ENCODE results near the gene DUOXA1.

DUOXA1 gene, protein sequence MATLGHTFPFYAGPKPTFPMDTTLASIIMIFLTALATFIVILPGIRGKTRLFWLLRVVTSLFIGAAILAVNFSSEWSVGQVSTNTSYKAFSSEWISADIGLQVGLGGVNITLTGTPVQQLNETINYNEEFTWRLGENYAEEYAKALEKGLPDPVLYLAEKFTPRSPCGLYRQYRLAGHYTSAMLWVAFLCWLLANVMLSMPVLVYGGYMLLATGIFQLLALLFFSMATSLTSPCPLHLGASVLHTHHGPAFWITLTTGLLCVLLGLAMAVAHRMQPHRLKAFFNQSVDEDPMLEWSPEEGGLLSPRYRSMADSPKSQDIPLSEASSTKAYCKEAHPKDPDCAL

DNA sequence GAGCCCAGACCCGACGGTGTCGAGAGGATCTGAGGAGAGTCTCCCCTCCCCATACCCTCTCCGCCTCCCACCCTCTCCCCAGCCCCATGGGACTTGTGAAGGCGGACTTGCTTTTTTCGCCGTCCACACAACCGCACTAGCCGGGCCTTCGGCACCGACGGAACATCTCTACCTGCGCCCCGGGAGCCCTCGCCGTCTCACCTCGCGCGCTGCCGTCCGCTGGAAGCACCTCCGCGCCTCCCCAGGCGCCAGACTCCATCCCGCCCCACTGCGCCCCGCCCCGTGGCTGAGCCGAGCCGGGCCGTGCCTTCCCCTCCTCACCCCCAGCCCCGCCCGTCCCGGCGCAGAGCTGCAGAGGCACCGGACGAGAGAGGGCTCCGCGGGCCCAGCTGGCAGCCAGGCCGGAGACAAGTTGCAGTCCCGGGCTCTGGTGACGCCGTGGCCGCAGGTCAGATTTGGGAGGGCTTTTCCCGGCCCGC, at the start of gene DUOXA1, which contains the start of gene DUOX1:
Gene DUOXA1 (minus strand): TSS at position 229 of the 479 bp plus-strand sequence. CDS start 6,865 bp downstream, outside the sequence.
Gene DUOX1 (plus strand): TSS at position 344 of the 479 bp plus-strand sequence. CDS start 1,973 bp downstream, outside the sequence.
- TF ChIP-seq, protein P1, sequence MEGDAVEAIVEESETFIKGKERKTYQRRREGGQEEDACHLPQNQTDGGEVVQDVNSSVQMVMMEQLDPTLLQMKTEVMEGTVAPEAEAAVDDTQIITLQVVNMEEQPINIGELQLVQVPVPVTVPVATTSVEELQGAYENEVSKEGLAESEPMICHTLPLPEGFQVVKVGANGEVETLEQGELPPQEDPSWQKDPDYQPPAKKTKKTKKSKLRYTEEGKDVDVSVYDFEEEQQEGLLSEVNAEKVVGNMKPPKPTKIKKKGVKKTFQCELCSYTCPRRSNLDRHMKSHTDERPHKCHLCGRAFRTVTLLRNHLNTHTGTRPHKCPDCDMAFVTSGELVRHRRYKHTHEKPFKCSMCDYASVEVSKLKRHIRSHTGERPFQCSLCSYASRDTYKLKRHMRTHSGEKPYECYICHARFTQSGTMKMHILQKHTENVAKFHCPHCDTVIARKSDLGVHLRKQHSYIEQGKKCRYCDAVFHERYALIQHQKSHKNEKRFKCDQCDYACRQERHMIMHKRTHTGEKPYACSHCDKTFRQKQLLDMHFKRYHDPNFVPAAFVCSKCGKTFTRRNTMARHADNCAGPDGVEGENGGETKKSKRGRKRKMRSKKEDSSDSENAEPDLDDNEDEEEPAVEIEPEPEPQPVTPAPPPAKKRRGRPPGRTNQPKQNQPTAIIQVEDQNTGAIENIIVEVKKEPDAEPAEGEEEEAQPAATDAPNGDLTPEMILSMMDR (IDR thresholded peaks at IDR 0.05; ENCODE audit: low read depth, low read length): no peak
- no peak within 1 kb of the TSS for H3K4me3 ChIP-seq (ENCODE audit: low read depth, low read length)

- TF ChIP-seq, protein P1 (IDR thresholded peaks at IDR 0.05; ENCODE audit: low read depth, low read length): no peak
- H3K4me3 ChIP-seq (ENCODE audit: low read depth, low read length): no peak overlapping the region
Measured at GRCh38 chr15:45177285-45177684, 47.6 kb upstream of the DUOXA1 start.

DNA sequence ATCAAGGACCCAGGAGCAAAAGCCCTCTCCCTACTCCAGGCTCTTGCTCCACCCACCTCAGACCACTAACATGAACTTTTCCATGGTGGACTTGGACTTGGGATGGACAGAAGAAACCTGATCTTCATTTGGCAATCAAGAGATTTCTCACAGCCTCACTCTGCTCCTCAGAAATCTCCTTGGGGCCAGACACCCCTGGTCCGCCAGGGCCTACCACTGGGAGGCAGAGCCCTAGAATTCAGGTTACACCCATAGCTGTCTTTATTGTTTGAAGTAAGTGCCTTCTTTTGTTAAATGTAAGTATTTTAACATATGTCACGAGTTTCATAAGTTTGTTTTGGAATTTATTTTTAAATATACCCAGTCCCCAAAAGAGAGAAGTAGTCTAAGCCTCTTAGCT, 44.9 kb upstream of the DUOXA1 start:
- H3K4me3 ChIP-seq (ENCODE audit: low read depth, low read length): no peak overlapping the region
- TF ChIP-seq, protein P1 (IDR thresholded peaks at IDR 0.05; ENCODE audit: low read depth, low read length): no peak

DNA sequence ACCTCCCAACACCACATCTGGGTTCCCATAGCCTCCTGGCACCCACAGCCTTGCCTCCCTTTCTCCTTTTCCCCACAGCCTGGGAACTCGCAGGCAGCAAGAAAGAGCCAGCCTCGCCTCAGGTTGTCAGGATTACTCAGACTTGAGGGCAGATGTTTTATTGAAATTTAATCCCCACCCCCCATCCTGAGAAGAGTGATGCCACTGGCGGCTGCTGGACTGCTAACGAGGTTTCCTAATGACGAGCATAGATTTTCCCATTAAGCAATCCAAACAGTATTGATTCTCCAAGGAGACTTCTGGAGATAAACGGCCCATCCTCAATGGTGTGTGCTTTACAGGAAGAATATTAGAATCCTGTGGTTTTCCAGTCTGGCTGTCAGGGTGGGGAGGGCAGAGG, 44.4 kb upstream of the DUOXA1 start:
- TF ChIP-seq, protein P1 (IDR thresholded peaks at IDR 0.05; ENCODE audit: low read depth, low read length): no peak
- no peak overlapping the region for H3K4me3 ChIP-seq (ENCODE audit: low read depth, low read length)

DNA sequence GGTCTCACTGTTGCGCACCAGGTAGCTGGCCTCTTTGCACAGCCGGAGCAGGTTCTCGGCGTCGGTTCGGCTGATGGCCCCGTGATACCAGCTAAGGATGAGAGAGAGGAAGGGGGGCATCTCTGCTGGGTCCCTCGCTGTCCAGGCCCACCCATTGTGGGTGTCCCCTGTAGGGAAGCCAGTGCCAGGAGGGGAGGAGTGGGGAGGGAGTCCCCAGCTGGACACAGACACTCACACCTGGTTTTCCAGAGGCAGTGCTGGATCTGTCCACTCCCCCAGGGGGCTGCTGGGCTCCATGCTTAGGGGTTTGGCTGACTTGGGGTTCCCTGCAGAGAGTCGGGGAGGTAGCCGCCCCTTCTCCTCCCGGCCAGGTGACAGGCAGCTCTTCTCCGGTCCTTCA, 42.2 kb upstream of the DUOXA1 start:
- no peak overlapping the region for H3K4me3 ChIP-seq (ENCODE audit: low read depth, low read length)
- TF ChIP-seq, protein P1 (IDR thresholded peaks at IDR 0.05; ENCODE audit: low read depth, low read length): no peak

GRCh38 chr15:45169608-45170480, 40.2 kb upstream of the DUOXA1 start:
- no peak overlapping the region for H3K4me3 ChIP-seq (ENCODE audit: low read depth, low read length)
- TF ChIP-seq, protein P1 (IDR thresholded peaks at IDR 0.05; ENCODE audit: low read depth, low read length): no peak
